Measurements from ENCODE around the gene SUMO2. TPM values are rescaled to one million over a fixed set of nuclear protein-coding genes. Genes with fewer than 3 reads are reported as not detected.
"Not testable (repeated sequence)": the region's sequence is repeated elsewhere in the genome, so short reads cannot be mapped to it uniquely, and the experiment has no call there.

Gene SUMO2
- total RNA-seq, 1 donor from 2014 or later = 776 TPM

GRCh38 chr17:75130632-75131277 lies 52.0 kb downstream of the SUMO2 start:
- peaks cover 6% of the 10 kb centered on the region for H3K36me3 Mint-ChIP-seq (ENCODE audit: low read depth)
- peak overlapping the region; percentile 85 for H3K27ac Mint-ChIP-seq (ENCODE audit: unreplicated experiment)
- peak; percentile 54 for TF ChIP-seq CTCF (conservative IDR thresholded peaks at IDR 0.05)
- DNase-seq (ENCODE audit: low read depth, low spot score) = peak; percentile 47
- H3K4me1 Mint-ChIP-seq = peaks cover 21% of the 10 kb centered on the region
- no peaks in the 10 kb centered on the region for H3K9me3 Mint-ChIP-seq
- H3K4me3 Mint-ChIP-seq = peak overlapping the region; percentile 95
- H3K27me3 Mint-ChIP-seq (ENCODE audit: low read depth) = peaks cover 2% of the 10 kb centered on the region

- peaks cover 2% of the 10 kb centered on the region for H3K27me3 Mint-ChIP-seq (ENCODE audit: low read depth)
- no peaks in the 10 kb centered on the region for H3K9me3 Mint-ChIP-seq
Measured at GRCh38 chr17:75130059-75130631, 52.6 kb downstream of the SUMO2 start.

GRCh38 chr17:75129576-75129975 lies 53.2 kb downstream of the SUMO2 start:
- DNase-seq (ENCODE audit: low read depth, low spot score) = no peak
- Mint-ChIP-seq H3K4me1 (peaks cover 25% of the 10 kb centered on the region), H3K27ac (ENCODE audit: unreplicated experiment) (no peak overlapping the region), H3K9me3 (no peaks in the 10 kb centered on the region), H3K36me3 (ENCODE audit: low read depth) (peaks cover 3% of the 10 kb centered on the region), H3K27me3 (ENCODE audit: low read depth) (peaks cover 2% of the 10 kb centered on the region), H3K4me3 (peak overlapping the region; percentile 75)
- TF ChIP-seq CTCF (conservative IDR thresholded peaks at IDR 0.05) = no peak

More at GRCh38 chr17:75130059-75130631, 52.6 kb downstream of the SUMO2 start:
- no peak for TF ChIP-seq CTCF (conservative IDR thresholded peaks at IDR 0.05)
- Mint-ChIP-seq H3K36me3 (ENCODE audit: low read depth) (peaks cover 3% of the 10 kb centered on the region), H3K4me1 (peaks cover 23% of the 10 kb centered on the region), H3K27ac (ENCODE audit: unreplicated experiment) (peak overlapping the region; percentile 85), H3K4me3 (peak overlapping the region; percentile 95)
- DNase-seq (ENCODE audit: low read depth, low spot score) = no peak

- Mint-ChIP-seq H3K27ac (ENCODE audit: unreplicated experiment) (no peak overlapping the region), H3K4me1 (peaks cover 25% of the 10 kb centered on the region), H3K36me3 (ENCODE audit: low read depth) (peaks cover 3% of the 10 kb centered on the region), H3K4me3 (peak overlapping the region; percentile 75), H3K27me3 (ENCODE audit: low read depth) (peaks cover 2% of the 10 kb centered on the region), H3K9me3 (no peaks in the 10 kb centered on the region)
- TF ChIP-seq CTCF (conservative IDR thresholded peaks at IDR 0.05) = no peak
- no peak for DNase-seq (ENCODE audit: low read depth, low spot score)
Measured at GRCh38 chr17:75128694-75129505, 53.9 kb downstream of the SUMO2 start.

GRCh38 chr17:75127936-75128335 lies 54.8 kb downstream of the SUMO2 start:
- not testable (repeated sequence) for H3K27ac Mint-ChIP-seq (ENCODE audit: unreplicated experiment); H3K36me3 Mint-ChIP-seq (ENCODE audit: low read depth); DNase-seq (ENCODE audit: low read depth, low spot score); H3K9me3 Mint-ChIP-seq; H3K27me3 Mint-ChIP-seq (ENCODE audit: low read depth)
- Mint-ChIP-seq H3K4me1 (peaks cover 25% of the 10 kb centered on the region), H3K4me3 (peak overlapping the region; percentile 75)
